HG03457 (cell line): ENCODE results near the gene OR6C76.

ENCODE experiments used
- ATAC-seq: cut with Tn5 transposase; IDR thresholded peaks from one replicate; pipeline ENCODE4 v1.9.1; 2021; ENCODE audit warnings: moderate number of reproducible peaks; ENCODE audit not compliant: unreplicated experiment

Gene OR6C76

GRCh38 chr12:55467836-55468235 lies 41.8 kb downstream of the OR6C76 start:
- no peak for ATAC-seq

GRCh38 chr12:55469291-55469690 lies 43.2 kb downstream of the OR6C76 start:
- no peak for ATAC-seq

- no peak for ATAC-seq
Observed at GRCh38 chr12:55470088-55470829, 44.2 kb downstream of the OR6C76 start, which contains the start of gene OR6C70. TSS of gene OR6C70 (minus strand) at chr12:55470138. CDS start at chr12:55470138, 0 bp downstream.

- ATAC-seq = no peak
Observed at GRCh38 chr12:55472264-55472663, 46.2 kb downstream of the OR6C76 start.
